Lower lobe of right lung (tissue), 2 donors: ENCODE results near the gene MBTPS2. TPM values are rescaled to one million over a fixed set of nuclear protein-coding genes. Genes with fewer than 3 reads are reported as not detected.

Source experiments
- ATAC-seq, 2 donors: fragments of 200-7000 bp; cut with Tn5 transposase; one replicate each; pipeline ENCODE4 v1.9.1; 2020 to 2022; ENCODE audit warnings: mild to moderate bottlenecking in 2 of 2, moderate library complexity in 2 of 2
- DNase-seq: peaks from one replicate; pipeline ENCODE4 v3.0.0-alpha.2; 2020
- H3K27ac ChIP-seq: fragments of 200-600 bp; one replicate; pipeline ENCODE4 v1.8.0; 2022
- H3K27me3 ChIP-seq: fragments of 200-600 bp; one replicate; pipeline ENCODE4 v1.8.0; 2022; ENCODE audit warnings: low read depth
- H3K36me3 ChIP-seq: fragments of 200-600 bp; one replicate; pipeline ENCODE4 v1.8.0; 2022; ENCODE audit warnings: mild to moderate bottlenecking
- H3K4me1 ChIP-seq: fragments of 200-600 bp; one replicate; pipeline ENCODE4 v1.8.0; 2022
- H3K4me3 ChIP-seq: fragments of 200-600 bp; one replicate; pipeline ENCODE4 v1.8.0; 2022; ENCODE audit warnings: mild to moderate bottlenecking
- H3K9me3 ChIP-seq: fragments of 200-600 bp; one replicate; pipeline ENCODE4 v1.8.0; 2022
- CTCF ChIP-seq: fragments of 200-600 bp; IDR thresholded peaks from one replicate; pipeline ENCODE4 v1.8.0; 2022; ENCODE audit warnings: antibody characterized with exemption, mild to moderate bottlenecking
- intact Hi-C: fragments of 100-400 bp; cut with DNase I; formaldehyde crosslinking; loops from one replicate; pipeline ENCODE4 v1.11.0; 2022
- total RNA-seq: library from RNA; stranded (reverse); fragmentation: NEBNext Ultra II Directional; extraction: Animal tissue kit (Norgen Biotek cat#: 25700); gene quantifications from one replicate; pipeline ENCODE4 v1.2.1, GENCODE V29; 2021
- donor health status: DM: no; HTN: yes; CAD: no; lungs with severe emphysema.

The MBTPS2 gene
- total RNA-seq, 1 donor from 2014 or later = 11.2 TPM

DNA sequence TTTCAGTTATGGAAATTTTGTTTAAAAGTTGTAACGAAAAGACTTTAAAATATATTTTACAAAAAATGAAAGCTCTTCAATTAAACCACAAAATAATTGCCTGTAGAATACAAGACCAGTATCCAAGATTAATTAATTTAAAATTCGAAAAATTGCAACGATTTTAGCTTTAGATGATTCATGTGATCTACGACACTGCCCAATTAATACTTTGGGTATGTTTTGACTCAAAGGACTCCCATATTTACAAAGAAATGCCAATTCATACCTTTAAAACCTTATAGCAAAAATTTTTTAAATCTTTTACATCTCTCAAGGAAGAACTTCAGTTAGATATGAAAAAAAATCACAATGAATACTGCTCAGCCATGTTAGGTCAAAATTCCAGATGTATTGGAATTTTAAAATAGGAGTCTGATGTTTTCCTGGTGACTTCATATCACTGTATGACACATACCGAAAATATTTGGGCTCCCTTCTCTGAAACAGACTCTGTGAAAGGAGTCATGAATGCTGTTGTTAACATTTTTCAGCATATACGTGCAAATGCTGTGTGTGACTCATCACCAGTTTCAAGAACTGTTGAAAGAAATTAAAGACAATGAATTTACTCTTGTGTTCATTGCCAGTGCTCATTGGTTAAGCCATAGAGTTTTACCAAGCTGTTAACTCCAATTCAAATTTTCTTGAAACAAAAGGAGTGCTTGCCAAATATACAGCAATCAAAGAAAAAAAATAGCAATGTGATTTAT lies 87.3 kb downstream of the MBTPS2 start:
- H3K36me3 ChIP-seq = no peaks in the 10 kb centered on the region
- no peak for TF ChIP-seq CTCF
- DNase-seq (no peak), ATAC-seq (peak in 1 of 2 donors; percentile 59)
- H3K4me3 ChIP-seq = peak overlapping the region; percentile 27
- intact Hi-C loops = no loop called here
- no peaks in the 10 kb centered on the region for H3K9me3 ChIP-seq
- H3K4me1 ChIP-seq = no peaks in the 10 kb centered on the region
- no peaks in the 10 kb centered on the region for H3K27me3 ChIP-seq
- peak overlapping the region; percentile 49 for H3K27ac ChIP-seq

DNA sequence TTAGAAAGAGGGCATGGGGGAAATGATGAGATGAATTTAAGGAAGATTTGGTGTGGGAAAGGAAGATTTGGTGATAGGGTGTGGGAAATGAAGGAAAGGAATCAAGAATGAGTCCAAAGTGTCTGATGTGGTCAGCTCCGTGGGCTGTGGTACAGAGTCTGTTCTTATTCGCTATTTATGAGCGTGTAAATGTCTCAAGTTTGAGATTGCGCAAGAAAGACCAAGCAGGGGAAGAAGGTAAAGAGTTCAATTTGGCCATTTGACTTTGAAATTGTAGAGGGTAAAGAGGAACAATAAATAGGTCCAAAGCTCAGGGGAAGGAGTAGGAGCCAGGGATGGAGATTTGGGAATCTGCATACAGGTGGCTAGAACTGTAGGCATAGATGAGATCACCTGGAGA lies 89.8 kb downstream of the MBTPS2 start:
- no peaks in the 10 kb centered on the region for H3K9me3 ChIP-seq
- no peak for TF ChIP-seq CTCF
- ATAC-seq = no peak
- no peak overlapping the region for H3K4me3 ChIP-seq
- H3K27ac ChIP-seq = no peak overlapping the region
- H3K27me3 ChIP-seq = no peaks in the 10 kb centered on the region
- DNase-seq = no peak
- intact Hi-C loops = no loop called here
- H3K36me3 ChIP-seq = no peaks in the 10 kb centered on the region
- no peaks in the 10 kb centered on the region for H3K4me1 ChIP-seq

GRCh38 chrX:21930986-21931385 lies 91.6 kb downstream of the MBTPS2 start:
- Histone ChIP-seq H3K27ac (no peak overlapping the region), H3K9me3 (no peaks in the 10 kb centered on the region), H3K27me3 (no peaks in the 10 kb centered on the region), H3K4me3 (no peak overlapping the region), H3K4me1 (no peaks in the 10 kb centered on the region), H3K36me3 (no peaks in the 10 kb centered on the region)
- intact Hi-C loops = no loop called here
- ATAC-seq (no peak), DNase-seq (no peak)
- TF ChIP-seq CTCF = no peak

DNA sequence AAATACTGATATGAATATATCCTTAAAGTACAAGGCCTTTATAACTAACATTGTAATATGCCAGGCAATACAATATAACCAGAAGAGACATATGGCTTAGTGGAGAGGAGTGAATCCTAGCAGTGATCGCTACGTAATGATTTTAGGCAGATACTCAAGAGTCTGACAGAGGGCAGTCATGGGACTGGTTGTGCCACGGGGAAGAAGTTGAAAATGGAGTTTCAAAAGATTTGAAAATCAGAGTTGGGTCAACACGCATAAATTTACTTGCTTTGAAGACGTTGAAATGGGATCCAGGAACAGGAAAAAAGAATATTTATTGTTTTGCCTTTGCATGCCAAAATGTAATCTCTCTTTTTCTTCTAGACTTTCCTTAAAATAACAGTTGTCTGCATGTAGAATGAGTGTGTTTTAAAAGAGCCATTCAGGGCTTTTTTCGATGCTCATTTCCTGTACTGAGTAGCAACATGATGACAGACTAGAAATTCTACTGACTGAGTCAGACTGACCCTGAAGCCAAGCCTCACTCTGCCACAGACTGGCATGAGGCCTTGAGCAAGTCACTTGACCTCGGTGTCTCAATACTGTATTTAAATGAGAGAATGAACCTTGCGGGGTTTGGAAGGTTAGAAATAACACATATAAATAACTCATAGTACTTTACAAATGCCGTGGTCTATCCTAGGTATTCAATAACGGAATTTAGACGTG lies 93.0 kb downstream of the MBTPS2 start:
- intact Hi-C loops = no loop called here
- TF ChIP-seq CTCF = no peak
- Histone ChIP-seq H3K36me3 (no peaks in the 10 kb centered on the region), H3K4me3 (no peak overlapping the region), H3K27ac (no peak overlapping the region), H3K4me1 (no peaks in the 10 kb centered on the region), H3K9me3 (no peaks in the 10 kb centered on the region), H3K27me3 (no peaks in the 10 kb centered on the region)
- no peak for DNase-seq
- ATAC-seq = peak in 1 of 2 donors; percentile 50

GRCh38 chrX:21933077-21933476 lies 93.7 kb downstream of the MBTPS2 start:
- no peak overlapping the region for H3K27ac ChIP-seq
- no peak for ATAC-seq
- DNase-seq = no peak
- no peaks in the 10 kb centered on the region for H3K27me3 ChIP-seq
- intact Hi-C loops = no loop called here
- no peaks in the 10 kb centered on the region for H3K9me3 ChIP-seq
- no peak for TF ChIP-seq CTCF
- H3K36me3 ChIP-seq = no peaks in the 10 kb centered on the region
- no peaks in the 10 kb centered on the region for H3K4me1 ChIP-seq
- no peak overlapping the region for H3K4me3 ChIP-seq
